Hepatocyte (in vitro differentiated cells): ENCODE results near the gene JPH2.

ENCODE experiments used
- CTCF ChIP-seq: fragments of 200-600 bp; sonication (generic); IDR thresholded peaks from 2 replicates; pipeline ENCODE4 v1.5.1; 2016; ENCODE audit warnings: antibody characterized with exemption, mild to moderate bottlenecking; ENCODE audit not compliant: poor library complexity
- EZH2 ChIP-seq: fragments of 200-600 bp; sonication (generic); IDR thresholded peaks from 2 replicates; pipeline ENCODE4 v1.6.1; 2016; ENCODE audit warnings: antibody characterized with exemption, mild to moderate bottlenecking, borderline replicate concordance

DNA sequence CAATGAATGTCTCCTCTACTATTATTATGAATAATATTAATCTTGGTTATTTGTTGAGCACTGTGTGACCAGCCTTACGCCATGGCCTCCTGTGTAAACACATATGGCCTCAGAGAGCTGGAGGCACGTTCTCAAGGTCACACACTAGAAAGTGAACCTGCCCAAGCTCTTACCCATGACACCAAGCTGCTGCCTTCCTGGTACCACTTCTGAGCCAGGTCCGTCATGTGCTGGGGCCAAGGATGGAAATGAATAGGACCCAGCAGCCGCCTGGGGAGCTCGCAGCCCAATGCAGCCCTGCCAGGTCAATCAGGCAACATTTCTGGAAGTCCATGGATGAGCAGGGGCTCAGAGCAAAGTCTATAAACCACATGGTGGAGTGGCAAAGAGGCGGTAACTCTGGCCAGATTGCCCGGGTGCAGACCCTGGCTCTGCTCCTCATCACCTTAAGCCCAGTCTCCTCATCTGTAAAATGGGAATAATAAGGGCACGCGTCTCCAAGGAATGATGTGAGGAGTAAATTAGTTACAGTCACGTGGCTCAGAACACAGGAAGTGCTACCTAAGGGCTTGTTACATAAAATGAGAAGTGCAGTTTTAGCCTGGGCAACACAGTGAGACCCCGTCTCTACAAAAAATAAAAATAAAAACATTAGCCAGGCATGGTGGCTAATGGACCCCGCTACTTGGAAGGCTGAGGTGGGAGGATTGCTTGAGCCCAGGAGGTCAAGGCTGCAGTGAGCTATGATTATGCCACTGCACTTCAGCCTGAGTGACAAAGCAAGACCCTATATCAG is 61.5 kb downstream of the JPH2 start:
- TF ChIP-seq CTCF (no peak), EZH2 (no peak)
